ENCODE data around the gene PTPN11.

The PTPN11 gene

GRCh38 chr12:112380663-112381405 lies 37.9 kb upstream of the PTPN11 start:
- peaks cover 26% of the 10 kb centered on the region for H3K36me3 Mint-ChIP-seq (ENCODE audit: low read depth)

GRCh38 chr12:112381406-112381882 lies 37.3 kb upstream of the PTPN11 start:
- Mint-ChIP-seq H3K36me3 (ENCODE audit: low read depth) (peaks cover 23% of the 10 kb centered on the region), H3K4me1 (peaks cover 22% of the 10 kb centered on the region), H3K27ac (peak overlapping the region; percentile 97), H3K4me3 (peak overlapping the region; percentile 97), H3K27me3 (ENCODE audit: low read depth, poor library complexity) (no peaks in the 10 kb centered on the region), H3K9me3 (peaks cover 10% of the 10 kb centered on the region)
- TF ChIP-seq, protein P1, sequence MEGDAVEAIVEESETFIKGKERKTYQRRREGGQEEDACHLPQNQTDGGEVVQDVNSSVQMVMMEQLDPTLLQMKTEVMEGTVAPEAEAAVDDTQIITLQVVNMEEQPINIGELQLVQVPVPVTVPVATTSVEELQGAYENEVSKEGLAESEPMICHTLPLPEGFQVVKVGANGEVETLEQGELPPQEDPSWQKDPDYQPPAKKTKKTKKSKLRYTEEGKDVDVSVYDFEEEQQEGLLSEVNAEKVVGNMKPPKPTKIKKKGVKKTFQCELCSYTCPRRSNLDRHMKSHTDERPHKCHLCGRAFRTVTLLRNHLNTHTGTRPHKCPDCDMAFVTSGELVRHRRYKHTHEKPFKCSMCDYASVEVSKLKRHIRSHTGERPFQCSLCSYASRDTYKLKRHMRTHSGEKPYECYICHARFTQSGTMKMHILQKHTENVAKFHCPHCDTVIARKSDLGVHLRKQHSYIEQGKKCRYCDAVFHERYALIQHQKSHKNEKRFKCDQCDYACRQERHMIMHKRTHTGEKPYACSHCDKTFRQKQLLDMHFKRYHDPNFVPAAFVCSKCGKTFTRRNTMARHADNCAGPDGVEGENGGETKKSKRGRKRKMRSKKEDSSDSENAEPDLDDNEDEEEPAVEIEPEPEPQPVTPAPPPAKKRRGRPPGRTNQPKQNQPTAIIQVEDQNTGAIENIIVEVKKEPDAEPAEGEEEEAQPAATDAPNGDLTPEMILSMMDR (IDR thresholded peaks at IDR 0.05), result no peak
- DNase-seq, result peak; percentile 50

More at GRCh38 chr12:112380663-112381405, 37.9 kb upstream of the PTPN11 start:
- Mint-ChIP-seq H3K4me1 (peaks cover 19% of the 10 kb centered on the region), H3K27me3 (ENCODE audit: low read depth, poor library complexity) (no peaks in the 10 kb centered on the region), H3K27ac (peak overlapping the region; percentile 97), H3K9me3 (peaks cover 13% of the 10 kb centered on the region), H3K4me3 (peak overlapping the region; percentile 97)
- DNase-seq, result peak; percentile 46
- TF ChIP-seq, protein P1 (IDR thresholded peaks at IDR 0.05), result no peak

GRCh38 chr12:112381883-112382796 lies 36.6 kb upstream of the PTPN11 start, which contains the start of gene HECTD4:
Gene HECTD4 (minus strand): TSS chr12:112382431. CDS start chr12:112382128, 303 bp downstream.
- peak within 1 kb of the TSS; percentile 97 for H3K27ac Mint-ChIP-seq
- TF ChIP-seq, protein P1 (IDR thresholded peaks at IDR 0.05), result no peak
- H3K36me3 Mint-ChIP-seq (ENCODE audit: low read depth), result peaks cover 19% of the 10 kb centered on the region
- peaks cover 29% of the 10 kb centered on the region for H3K4me1 Mint-ChIP-seq
- peak within 1 kb of the TSS; percentile 97 for H3K4me3 Mint-ChIP-seq
- peak; percentile 99 for DNase-seq
- peaks cover 6% of the 10 kb centered on the region for H3K9me3 Mint-ChIP-seq
- H3K27me3 Mint-ChIP-seq (ENCODE audit: low read depth, poor library complexity), result no peaks in the 10 kb centered on the region

GRCh38 chr12:112382866-112383265 lies 35.9 kb upstream of the PTPN11 start:
- DNase-seq, result no peak
- peaks cover 12% of the 10 kb centered on the region for H3K36me3 Mint-ChIP-seq (ENCODE audit: low read depth)
- peaks cover 4% of the 10 kb centered on the region for H3K9me3 Mint-ChIP-seq
- peaks cover 4% of the 10 kb centered on the region for H3K27me3 Mint-ChIP-seq (ENCODE audit: low read depth, poor library complexity)
- TF ChIP-seq, protein P1 (IDR thresholded peaks at IDR 0.05), result no peak
- H3K4me3 Mint-ChIP-seq, result peak overlapping the region; percentile 79
- peaks cover 33% of the 10 kb centered on the region for H3K4me1 Mint-ChIP-seq
- H3K27ac Mint-ChIP-seq, result no peak overlapping the region

DNA sequence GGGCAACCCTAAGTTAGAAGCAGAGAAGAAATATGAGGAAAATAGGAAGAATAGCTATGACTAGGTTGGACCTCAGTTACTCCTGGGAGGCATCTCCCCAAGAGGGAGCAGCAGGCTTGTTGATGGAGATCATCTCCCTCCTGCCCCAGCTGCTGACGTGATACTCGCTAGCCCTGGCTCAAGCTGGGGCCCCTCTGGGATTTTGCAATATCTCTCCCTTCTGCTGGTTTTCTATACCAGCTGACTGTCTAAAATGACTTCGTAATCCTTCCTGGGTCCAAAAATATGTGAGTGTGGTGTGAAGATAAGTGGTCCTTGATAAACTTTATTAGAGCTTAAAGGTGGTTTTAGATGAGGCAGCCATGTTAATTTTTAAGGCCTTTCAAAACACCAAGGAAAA lies 32.0 kb upstream of the PTPN11 start:
- TF ChIP-seq, protein P1 (IDR thresholded peaks at IDR 0.05), result no peak
- H3K4me3 Mint-ChIP-seq, result no peak overlapping the region
- H3K9me3 Mint-ChIP-seq, result peaks cover 5% of the 10 kb centered on the region
- no peak for DNase-seq
- peaks cover 14% of the 10 kb centered on the region for H3K4me1 Mint-ChIP-seq
- H3K36me3 Mint-ChIP-seq (ENCODE audit: low read depth), result no peaks in the 10 kb centered on the region
- peaks cover 4% of the 10 kb centered on the region for H3K27me3 Mint-ChIP-seq (ENCODE audit: low read depth, poor library complexity)
- H3K27ac Mint-ChIP-seq, result no peak overlapping the region
